Activated CD8-positive, alpha-beta memory T cell treated with anti-CD3 and anti-CD28 coated beads, Interleukin-2, amount 50 U/mL, for 1 hour (primary cell): ENCODE data around the gene OR14C36.
"Not testable (repeated sequence)": the region's sequence is repeated elsewhere in the genome, so short reads cannot be mapped to it uniquely, and the experiment has no call there.

ENCODE experiments used
- DNase-seq: peaks from one replicate; pipeline ENCODE4 v3.0.0-alpha.2; 2020; ENCODE audit errors: extremely low read depth

The OR14C36 gene, protein sequence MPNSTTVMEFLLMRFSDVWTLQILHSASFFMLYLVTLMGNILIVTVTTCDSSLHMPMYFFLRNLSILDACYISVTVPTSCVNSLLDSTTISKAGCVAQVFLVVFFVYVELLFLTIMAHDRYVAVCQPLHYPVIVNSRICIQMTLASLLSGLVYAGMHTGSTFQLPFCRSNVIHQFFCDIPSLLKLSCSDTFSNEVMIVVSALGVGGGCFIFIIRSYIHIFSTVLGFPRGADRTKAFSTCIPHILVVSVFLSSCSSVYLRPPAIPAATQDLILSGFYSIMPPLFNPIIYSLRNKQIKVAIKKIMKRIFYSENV

DNA sequence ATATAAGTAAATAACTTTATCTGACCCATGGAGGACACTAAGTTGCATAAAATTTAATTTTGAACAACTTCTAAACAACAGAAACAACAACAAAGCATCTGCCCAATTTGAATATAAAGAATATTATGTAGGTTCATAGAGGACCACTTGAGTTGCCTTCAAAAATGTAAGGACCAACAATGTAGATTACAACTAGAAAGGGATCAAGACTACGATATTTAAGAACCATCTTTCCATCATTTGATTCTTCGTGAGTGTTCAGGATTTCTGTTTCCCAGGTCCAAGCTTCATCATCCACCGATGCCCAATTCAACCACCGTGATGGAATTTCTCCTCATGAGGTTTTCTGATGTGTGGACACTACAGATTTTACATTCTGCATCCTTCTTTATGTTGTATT is at the start of gene OR14C36:
Gene OR14C36 (plus strand): TSS at position 301 of the 400 bp plus-strand sequence. CDS start 0 bp downstream, at position 301.
- no peak for DNase-seq

DNA sequence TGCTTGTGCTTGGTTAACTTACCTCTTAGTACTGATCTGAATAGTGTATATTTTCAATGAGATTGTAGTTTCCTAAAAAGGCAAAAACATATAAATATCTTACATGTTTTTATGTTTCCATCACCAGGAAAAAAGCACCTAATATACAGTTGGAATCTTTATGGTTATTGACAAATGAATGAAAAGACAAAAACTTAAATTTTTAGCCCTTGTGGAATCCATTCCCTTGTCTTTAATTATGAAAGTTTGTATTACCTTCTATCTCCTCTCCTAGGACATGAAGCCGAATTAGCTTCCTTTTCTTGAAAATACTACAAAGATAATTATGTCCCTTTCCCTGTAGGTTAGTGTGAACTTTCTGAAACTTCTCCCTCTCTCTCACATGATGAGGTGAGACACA is 45.3 kb upstream of the OR14C36 start, which contains the start of gene OR2T12:
Gene OR2T12 (minus strand): TSS at position 101 of the 400 bp plus-strand sequence. CDS start 7,846 bp downstream, outside the sequence.
- no peak for DNase-seq

DNA sequence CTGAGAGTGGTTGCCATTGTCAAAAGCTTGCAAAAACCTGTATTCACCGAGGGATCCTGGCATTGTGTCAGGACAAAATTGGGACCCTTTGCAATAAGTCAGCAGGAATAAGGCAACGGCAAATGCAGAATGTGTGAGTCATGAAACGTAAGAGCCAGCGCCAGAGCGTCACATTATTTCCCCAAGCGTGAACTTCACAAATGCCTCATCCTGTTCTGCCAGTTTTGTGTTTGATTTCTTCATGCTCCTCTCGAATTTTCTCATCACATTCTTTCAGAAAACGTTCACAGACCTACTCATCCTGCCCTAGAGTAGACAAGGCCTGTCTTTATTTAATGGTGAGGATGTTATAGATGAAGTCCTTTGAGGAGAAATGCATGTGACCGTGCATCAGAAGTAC is 42.9 kb upstream of the OR14C36 start:
- not testable (repeated sequence) for DNase-seq

DNA sequence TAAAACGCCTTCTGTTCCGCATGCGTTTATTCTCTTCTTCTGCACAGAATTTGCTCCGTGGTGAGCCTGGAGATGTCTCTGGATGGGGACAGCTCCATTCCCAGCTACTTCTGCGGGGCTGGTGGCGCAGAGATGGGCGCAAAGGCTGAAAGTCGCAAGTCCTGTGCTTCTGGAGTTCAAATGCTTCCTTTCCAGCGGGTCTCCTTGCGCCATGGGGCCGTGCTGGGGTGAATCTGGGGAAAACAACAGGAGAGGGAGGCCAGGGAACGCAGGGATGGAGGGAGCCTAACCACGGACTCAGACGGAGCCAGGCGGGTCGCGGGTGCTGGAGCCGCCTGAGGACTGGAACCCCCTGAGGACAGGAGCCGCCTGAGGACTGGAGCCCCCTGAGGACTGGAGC is 42.5 kb upstream of the OR14C36 start:
- DNase-seq: no peak

DNA sequence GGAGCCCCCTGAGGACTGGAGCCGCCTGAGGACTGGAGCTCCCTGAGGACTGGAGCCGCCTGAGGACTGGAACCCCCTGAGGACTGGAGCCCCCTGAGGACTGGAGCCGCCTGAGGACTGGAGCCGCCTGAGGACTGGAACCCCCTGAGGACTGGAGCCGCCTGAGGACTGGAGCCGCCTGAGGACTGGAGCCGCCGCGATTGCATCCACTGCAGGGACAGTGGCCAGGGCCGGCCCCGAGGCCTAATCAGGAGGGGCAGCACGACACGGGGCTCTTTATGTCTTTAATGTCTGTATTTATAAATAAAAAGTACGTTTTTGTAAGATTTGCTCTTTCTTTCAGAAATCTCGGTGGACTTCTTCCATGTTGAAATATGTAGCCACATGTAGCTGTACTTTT is 41.8 kb upstream of the OR14C36 start:
- DNase-seq: not testable (repeated sequence)

DNA sequence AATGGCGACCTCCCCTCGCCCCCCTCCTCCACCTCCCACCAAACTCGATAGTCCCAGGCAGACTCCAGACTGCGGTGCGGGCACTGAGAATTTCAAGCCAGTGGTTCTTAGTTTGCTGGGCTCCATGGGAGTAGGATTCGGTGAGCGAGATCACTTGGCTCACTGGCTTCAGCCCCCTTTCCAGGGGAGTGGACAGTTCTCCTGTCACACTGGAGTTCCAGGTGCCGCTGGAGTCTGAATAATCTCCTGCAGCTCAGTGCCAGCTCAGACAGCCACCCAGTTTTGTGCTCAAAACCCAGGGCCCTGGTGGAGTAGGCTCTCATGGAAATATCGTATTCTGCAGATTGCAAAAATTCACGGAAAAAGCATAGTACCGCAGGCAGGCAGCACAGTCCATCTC is 31.8 kb upstream of the OR14C36 start:
- DNase-seq: no peak

DNA sequence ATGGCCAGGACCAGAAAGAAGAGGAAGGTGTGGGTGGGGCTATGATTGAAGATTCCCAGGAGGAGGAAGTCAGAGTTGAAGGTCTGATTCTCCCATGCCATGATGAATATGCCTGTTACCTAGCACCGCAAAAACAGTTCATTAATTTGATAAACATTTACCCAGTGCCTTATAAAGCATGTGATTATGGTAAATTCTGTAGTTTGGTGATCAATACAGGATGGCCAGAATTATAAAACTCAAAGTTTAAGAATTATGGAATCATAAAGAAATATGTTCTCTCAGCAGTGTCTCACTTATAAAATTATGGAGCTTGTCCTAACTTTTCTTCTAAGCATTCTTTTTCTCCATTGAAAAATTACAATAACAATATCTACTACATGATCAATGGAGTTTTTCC is 24.1 kb upstream of the OR14C36 start, which contains the start of gene OR2M7:
Gene OR2M7 (minus strand): TSS at position 101 of the 400 bp plus-strand sequence. CDS start 0 bp downstream, at position 101.
- no peak for DNase-seq

DNA sequence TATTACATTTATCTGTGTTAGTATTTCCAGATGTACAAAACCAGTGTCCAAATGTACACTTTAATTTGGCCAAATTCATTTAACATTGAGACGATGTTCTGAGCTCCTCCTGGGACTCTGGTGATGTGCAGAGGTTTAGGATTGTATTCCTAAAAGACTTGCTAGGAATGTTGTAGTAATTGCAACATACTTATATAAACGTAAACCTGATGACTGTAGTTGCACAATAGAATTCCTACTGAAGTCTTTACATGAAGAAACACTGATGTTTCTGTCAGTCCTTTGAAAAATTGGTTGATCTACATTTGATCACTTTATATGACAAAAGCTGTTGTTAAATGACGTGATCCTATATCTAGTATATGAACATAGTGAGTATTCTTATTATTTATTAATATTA is 5.1 kb upstream of the OR14C36 start:
- DNase-seq: no peak

DNA sequence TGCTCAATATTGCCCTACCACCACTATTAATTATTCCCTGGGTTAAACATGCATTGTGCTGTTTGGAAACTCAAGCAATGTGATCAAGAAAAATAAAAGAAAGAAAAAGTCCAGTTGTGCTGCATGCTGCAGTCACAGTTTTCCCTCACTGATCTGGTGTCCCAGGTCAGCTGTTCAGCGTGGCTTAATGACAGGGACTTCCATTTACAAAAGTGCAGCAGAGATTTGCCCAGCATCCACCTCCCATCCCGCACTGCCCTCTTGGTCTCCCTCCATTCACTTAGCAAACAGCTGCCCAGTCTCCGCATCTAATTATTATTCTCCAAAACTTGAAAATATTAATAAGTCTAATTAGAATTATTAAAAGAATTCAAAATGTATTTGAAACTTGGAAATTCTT is 10.8 kb downstream of the OR14C36 start:
- no peak for DNase-seq

DNA sequence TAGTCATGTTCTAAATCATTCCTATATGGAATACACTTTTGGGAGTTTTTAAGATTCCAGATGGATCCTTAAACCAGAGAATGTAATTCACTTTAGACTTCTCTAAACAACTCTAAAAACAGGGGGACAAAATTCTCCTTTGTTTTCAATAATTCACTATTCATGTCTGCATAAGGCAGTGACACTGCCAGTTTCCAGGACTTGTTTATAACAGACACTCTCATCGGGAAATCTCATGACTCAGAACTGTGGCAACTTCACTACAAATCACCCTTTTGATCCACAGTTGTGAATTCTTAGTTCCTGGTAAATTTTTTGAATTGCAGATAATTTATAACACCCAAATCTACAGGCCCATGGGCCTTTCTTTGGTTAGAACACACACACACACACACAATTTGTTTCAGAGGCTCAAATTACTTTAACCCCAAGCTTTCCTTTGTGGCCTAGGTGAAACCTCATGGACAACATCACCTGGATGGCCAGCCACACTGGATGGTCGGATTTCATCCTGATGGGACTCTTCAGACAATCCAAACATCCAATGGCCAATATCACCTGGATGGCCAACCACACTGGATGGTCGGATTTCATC is 12.6 kb downstream of the OR14C36 start, which contains the start of gene OR2T4:
Gene OR2T4 (plus strand): TSS at position 545 of the 595 bp plus-strand sequence. CDS start 0 bp downstream, at position 545.
- no peak for DNase-seq

DNA sequence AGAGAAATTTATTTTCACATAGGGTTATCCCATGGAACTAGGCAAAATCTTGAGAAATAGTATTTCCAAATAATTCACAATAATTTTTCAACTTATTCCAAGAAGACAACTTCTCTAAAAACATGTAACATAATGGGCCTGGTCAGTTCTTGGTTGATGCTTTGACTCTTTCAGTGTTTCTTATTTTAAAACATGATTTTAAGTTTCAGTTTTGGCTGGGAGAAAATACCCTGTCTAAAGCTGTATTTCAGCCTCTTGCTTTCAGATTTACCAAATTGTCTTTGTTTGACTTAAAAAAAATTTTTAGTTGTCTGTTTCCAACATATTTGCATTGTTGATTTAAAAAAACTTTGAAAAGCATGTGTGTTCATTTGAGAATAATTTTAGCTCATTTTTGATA is 18.0 kb downstream of the OR14C36 start:
- no peak for DNase-seq

DNA sequence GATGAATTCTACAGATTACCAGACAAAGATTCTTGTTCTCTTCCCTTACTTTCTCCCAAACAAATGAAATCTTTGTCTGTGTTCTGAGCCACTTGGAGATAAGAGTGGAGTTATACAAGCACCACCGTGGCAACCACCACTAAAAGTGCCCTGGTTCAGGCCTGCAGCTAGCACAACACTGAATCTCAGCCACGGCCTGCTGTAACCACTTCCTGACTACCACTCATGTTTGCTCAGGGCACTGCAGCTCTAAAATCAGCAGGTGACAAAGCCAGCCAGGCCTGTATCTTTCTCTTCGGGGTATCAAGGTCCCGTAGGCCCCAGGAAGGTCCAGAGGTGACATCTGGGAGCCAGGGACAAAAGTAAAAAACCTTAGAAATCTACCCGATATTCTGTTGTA is 23.8 kb downstream of the OR14C36 start:
- no peak for DNase-seq

DNA sequence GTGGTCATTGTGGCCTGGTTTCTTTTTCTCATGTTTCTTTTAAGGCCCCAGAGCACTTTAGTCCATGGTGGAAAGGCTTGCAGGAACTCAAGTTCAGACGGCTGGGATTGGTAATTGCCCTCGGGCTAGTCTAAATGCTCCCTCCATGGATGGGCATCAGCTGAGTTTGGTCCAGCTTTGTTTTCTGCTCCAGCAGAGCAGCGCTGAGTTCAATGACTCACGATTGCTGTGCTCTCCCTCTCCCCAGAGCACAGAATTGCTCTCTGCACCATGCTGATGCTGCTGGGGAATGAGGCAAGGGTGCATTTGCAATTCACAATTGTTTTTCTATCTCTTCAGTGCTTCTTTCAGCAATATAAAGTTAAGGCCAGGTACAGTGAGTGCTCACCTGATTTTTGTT is 25.2 kb downstream of the OR14C36 start:
- no peak for DNase-seq

DNA sequence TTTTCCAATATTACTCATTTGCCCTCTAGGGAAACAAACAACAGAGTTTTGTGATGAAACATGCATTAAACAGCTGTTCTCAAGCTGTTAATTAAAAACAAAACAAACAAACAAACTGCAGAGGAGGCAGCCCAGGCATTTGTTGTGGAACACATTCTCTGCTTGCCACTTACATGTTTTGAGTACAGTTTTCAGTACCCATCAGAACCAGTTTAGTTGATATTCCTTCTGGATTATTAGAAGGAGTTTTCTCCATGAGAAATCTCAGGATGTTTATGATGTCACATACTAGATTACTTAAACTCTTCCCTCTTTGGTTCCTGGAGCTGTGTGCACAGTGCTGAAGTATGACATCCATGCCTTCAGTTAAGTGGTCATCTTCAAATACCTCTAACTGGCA is 26.9 kb downstream of the OR14C36 start, which contains the start of gene OR2T6:
Gene OR2T6 (plus strand): TSS at position 301 of the 400 bp plus-strand sequence. CDS start 11,863 bp downstream, outside the sequence.
- no peak for DNase-seq

DNA sequence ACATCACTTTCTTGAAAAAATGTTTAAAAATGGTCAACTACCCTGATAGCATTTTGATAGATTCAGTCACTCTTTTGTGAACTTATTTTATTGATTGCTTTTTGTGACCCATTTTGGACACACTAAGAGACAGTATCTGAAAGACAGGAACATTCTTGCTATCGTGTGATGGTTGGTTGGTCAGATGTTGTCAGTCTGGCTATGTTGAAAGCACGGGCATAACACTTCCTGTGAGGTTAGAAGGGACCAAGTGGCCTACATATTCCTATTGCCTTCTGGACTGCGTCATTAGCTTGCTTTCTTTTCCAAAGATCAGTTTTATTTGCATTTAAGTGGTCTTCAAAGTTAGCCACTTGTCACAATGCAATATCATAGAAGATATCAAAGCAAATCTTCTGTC is 28.3 kb downstream of the OR14C36 start:
- DNase-seq: no peak

DNA sequence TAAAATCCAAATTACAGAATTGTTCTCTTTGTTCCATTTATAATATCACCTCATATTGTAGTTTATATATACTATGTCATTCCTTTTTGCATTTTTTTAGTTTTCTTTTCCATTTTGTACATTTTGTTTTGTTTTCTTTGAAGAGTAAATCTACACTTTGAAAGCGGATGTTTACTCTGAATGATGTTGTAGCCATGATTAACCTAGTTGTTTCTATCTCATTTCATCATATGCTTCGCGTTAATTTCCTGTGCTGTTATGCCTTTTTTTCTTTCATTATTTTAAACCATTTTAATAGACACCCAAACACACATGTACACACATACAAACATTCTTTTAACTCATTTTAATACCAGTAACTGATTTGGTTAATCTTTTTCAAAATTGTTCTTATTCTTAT is 32.3 kb downstream of the OR14C36 start:
- no peak for DNase-seq

DNA sequence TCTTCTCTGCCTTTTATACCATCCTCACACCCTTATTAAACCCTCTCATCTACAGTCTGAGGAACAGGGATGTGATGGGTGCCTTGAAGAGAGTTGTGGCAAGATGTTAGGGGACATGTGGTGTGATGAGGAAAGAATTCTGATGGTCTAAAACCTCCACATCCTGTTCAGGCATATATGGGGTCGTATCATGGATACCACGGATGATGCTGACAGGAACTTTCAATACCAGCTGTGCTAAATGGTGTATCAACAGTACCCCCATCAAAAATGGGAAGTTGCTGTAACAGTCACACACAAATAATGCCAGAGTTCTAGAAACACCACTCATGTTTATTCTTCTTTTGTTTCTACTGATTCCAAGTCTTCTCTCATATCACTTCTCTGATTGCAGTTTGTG is 39.9 kb downstream of the OR14C36 start:
- no peak for DNase-seq

DNA sequence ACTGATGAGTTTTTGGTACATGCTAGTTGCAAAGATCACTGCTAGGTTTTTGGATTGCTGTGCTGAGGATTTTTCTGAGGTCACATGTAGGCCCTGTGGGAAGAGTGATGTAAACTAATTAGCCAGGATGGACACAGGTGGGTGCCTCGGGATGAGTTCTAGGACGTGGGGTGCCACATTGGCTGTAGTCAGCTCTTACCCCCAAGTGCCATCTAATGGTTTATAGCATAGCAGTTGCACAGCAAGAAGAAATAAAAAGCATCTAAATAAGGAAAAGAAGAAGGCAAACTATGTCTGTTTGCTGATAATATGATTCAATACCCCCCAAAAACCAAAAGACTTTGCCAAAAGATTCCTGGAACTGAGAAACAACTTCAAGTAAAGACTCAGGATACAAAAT is 44.5 kb downstream of the OR14C36 start:
- DNase-seq: no peak
